GM12878 (cell line): ENCODE measurements around the gene SLC43A3. TPM values are rescaled to one million over a fixed set of nuclear protein-coding genes. Genes with fewer than 3 reads are reported as not detected.

Experiments used
- ATAC-seq: fragments of 200-7000 bp; cut with Tn5 transposase; 3 replicates; pipeline ENCODE4 v1.9.1; 2020; ENCODE audit warnings: mild to moderate bottlenecking, moderate library complexity
- BruUV-seq: library from RNA; stranded (reverse); fragments of 400-500 nt; replicated peaks from 2 replicates; lab custom pipeline; 2021; lab: Mats Ljungman, UMichigan
- CTCF ChIA-PET: fragments of 300-600 bp; sonication (Branson Sonifier 250); formaldehyde crosslinking; extraction: SDS; loops from one replicate; lab custom pipeline; 2021; ENCODE audit warnings: inconsistent platforms; lab: Yijun Ruan, JAX
- POLR2A ChIA-PET: fragments of 350-600 bp; formaldehyde crosslinking; extraction: SDS; loops from one replicate; lab custom pipeline; 2021; ENCODE audit warnings: inconsistent platforms; lab: Charles Lee
- RAD21 ChIA-PET: fragments of 300-600 bp; sonication (Branson Sonifier 250); formaldehyde crosslinking; loops from one replicate; lab custom pipeline; 2023; ENCODE audit warnings: antibody characterized with exemption; ENCODE audit not compliant: unreplicated experiment; lab: Charles Lee
- SMC1A ChIA-PET: fragments of 300-600 bp; sonication (Branson Sonifier 250); formaldehyde crosslinking; loops from one replicate; lab custom pipeline; 2023; ENCODE audit not compliant: unreplicated experiment, uncharacterized antibody; lab: Charles Lee
- DNase-seq: peaks from one replicate; pipeline ENCODE4 v3.0.0-alpha.2; 2011; ENCODE audit warnings: low read depth, low spot score
- FAIRE-seq: peaks from 3 replicates; lab custom pipeline; 2011; peaks lifted over from hg19 to GRCh38; lab: Jason Lieb, UNC
- H2AFZ ChIP-seq: 2 replicates; pipeline ENCODE4 v1.6.0; 2011; ENCODE audit warnings: low read depth, low read length, control low read depth; ENCODE audit not compliant: control insufficient read depth
- H3K27ac ChIP-seq: 2 replicates; pipeline ENCODE4 v1.5.1; 2011; ENCODE audit warnings: control low read depth; ENCODE audit not compliant: control insufficient read depth, insufficient read depth
- H3K27me3 ChIP-seq, 2 experiments: replicated peaks in 1 of 2; 2 replicates each; pipeline versions ENCODE4 v1.6.0 to v1.6.1; 2011; ENCODE audit warnings: low read length in 1 of 2; ENCODE audit not compliant: control insufficient read depth in 2 of 2, insufficient read depth in 2 of 2
- H3K36me3 ChIP-seq, 2 experiments: 2 replicates each; pipeline ENCODE4 v1.5.1; 2011; ENCODE audit warnings: low read length in 1 of 2; ENCODE audit not compliant: control insufficient read depth in 2 of 2, insufficient read depth in 2 of 2
- H3K4me1 ChIP-seq: 2 replicates; pipeline ENCODE4 v1.6.1; 2011; ENCODE audit warnings: mild to moderate bottlenecking, low read length, moderate library complexity, mixed read lengths; ENCODE audit not compliant: control insufficient read depth, insufficient read depth
- H3K4me2 ChIP-seq: 2 replicates; pipeline ENCODE4 v1.6.0; 2011; ENCODE audit warnings: control low read depth; ENCODE audit not compliant: control insufficient read depth, insufficient read depth
- H3K4me3 ChIP-seq: fragments of 200-600 bp; sonication (generic); 2 replicates; pipeline ENCODE4 v1.5.1; 2016
- H3K79me2 ChIP-seq: 2 replicates; pipeline ENCODE4 v1.6.0; 2011; ENCODE audit warnings: low read length; ENCODE audit not compliant: control insufficient read depth, insufficient read depth
- H3K9ac ChIP-seq: 2 replicates; pipeline ENCODE4 v1.8.0; 2011; ENCODE audit warnings: low read length, control low read depth, mixed read lengths; ENCODE audit not compliant: control insufficient read depth, insufficient read depth
- H3K9me3 ChIP-seq: replicated peaks from 3 replicates; pipeline ENCODE4 v1.5.1; 2011; ENCODE audit warnings: mild to moderate bottlenecking, low read length; ENCODE audit not compliant: control insufficient read depth, insufficient read depth
- H4K20me1 ChIP-seq: 2 replicates; pipeline ENCODE4 v1.6.0; 2011; ENCODE audit not compliant: control insufficient read depth, insufficient read depth
- CHD4 ChIP-seq: fragments of 200-600 bp; sonication (generic); IDR thresholded peaks from 2 replicates; pipeline ENCODE4 v1.6.1; 2016; ENCODE audit warnings: mild to moderate bottlenecking
- DPF2 ChIP-seq: fragments of 450-650 bp; IDR thresholded peaks from 2 replicates; pipeline ENCODE4 v1.6.1; 2017; ENCODE audit warnings: mild to moderate bottlenecking
- EGR1 ChIP-seq, 2 experiments: IDR thresholded peaks; 1 replicate in 1 of 2; 2 replicates in 1 of 2; pipeline ENCODE4 v1.6.1; 2011 to 2012; ENCODE audit warnings: low read depth in 2 of 2, low read length in 2 of 2, borderline replicate concordance in 1 of 2, mild to moderate bottlenecking in 1 of 2, moderate library complexity in 1 of 2
- JUND ChIP-seq: IDR thresholded peaks from 2 replicates; pipeline ENCODE4 v1.6.1; 2012; ENCODE audit warnings: low read depth, mild to moderate bottlenecking, low read length, improper control_type of control experiment, moderate library complexity
- MEF2B ChIP-seq: fragments of 450-650 bp; IDR thresholded peaks from 2 replicates; pipeline ENCODE4 v1.6.1; 2018; ENCODE audit warnings: mild to moderate bottlenecking, moderate library complexity; ENCODE audit not compliant: partially characterized antibody, poor library complexity, severe bottlenecking
- MTA3 ChIP-seq: IDR thresholded peaks from 2 replicates; pipeline ENCODE4 v1.6.1; 2012; ENCODE audit warnings: low read length, inconsistent platforms, borderline replicate concordance
- MXI1 ChIP-seq: fragments of 150-350 bp; IDR thresholded peaks from 2 replicates; pipeline ENCODE4 v1.6.1; 2011; ENCODE audit warnings: low read depth, mild to moderate bottlenecking, inconsistent platforms, low read length, improper control_type of control experiment
- MYB ChIP-seq: fragments of 150-350 bp; IDR thresholded peaks from 2 replicates; pipeline ENCODE4 v1.6.1; 2014; ENCODE audit warnings: mild to moderate bottlenecking, low read depth, low read length, borderline replicate concordance
- PKNOX1 ChIP-seq: fragments of 450-650 bp; IDR thresholded peaks from 2 replicates; pipeline ENCODE4 v1.6.1; 2016; ENCODE audit warnings: mild to moderate bottlenecking
- POLR2AphosphoS5 ChIP-seq: IDR thresholded peaks from 2 replicates; pipeline ENCODE4 v1.6.1; 2011; ENCODE audit warnings: mild to moderate bottlenecking, low read length, inconsistent platforms
- POU2F2 ChIP-seq: IDR thresholded peaks from 3 replicates; pipeline ENCODE4 v1.6.1; 2011; ENCODE audit warnings: low read depth, mild to moderate bottlenecking, low read length, borderline replicate concordance
- RELA ChIP-seq: fragments of 450-650 bp; IDR thresholded peaks from 2 replicates; pipeline ENCODE4 v1.8.0; 2014; ENCODE audit warnings: borderline replicate concordance; ENCODE audit not compliant: partially characterized antibody
- SMC3 ChIP-seq: IDR thresholded peaks from 2 replicates; pipeline ENCODE4 v1.6.1; 2011; ENCODE audit warnings: low read length, improper control_type of control experiment, borderline replicate concordance
- WGBS: methylation state at CpG from one replicate; pipeline ENCODE4 v1.1.6; 2016; ENCODE audit warnings: low lambda C conversion rate; ENCODE audit not compliant: insufficient replicate concordance, insufficient coverage; ENCODE audit errors: missing lambda C conversion rate; 5-methylcytosine and 5-hydroxymethylcytosine counted together
- in situ Hi-C: fragments of 300-500 bp; cut with MboI; formaldehyde crosslinking; loops from 9 replicates; pipeline ENCODE4 v1.14.3; 2018; ENCODE audit warnings: mixed read lengths
- intact Hi-C: fragments of 100-400 bp; cut with micrococcal nuclease; formaldehyde crosslinking; loops from one replicate; pipeline ENCODE4 v1.14.2; 2022; ENCODE audit not compliant: unreplicated experiment
- polyA plus RNA-seq, 11 experiments: library from polyadenylated mRNA; depleted of rRNA in 4 of 11; unstranded in 6 of 11; stranded (reverse) in 5 of 11; fragments of >200 nt; fragmentation: Nextera tagmentation in 4 of 11; fragmentation: Illumina TruSeq in 1 of 11; extraction: Ambion mirVana in 4 of 11; extraction: Trizol in 1 of 11; gene quantifications; 1 replicate in 1 of 11; 2 replicates in 10 of 11; pipeline versions ENCODE4 v1.2.1 to v1.2.3, GENCODE V29; 2011 to 2016; ENCODE audit warnings: inconsistent platforms in 2 of 11, missing spikeins in 2 of 11, low read depth in 1 of 11
- total RNA-seq, 4 experiments: library from RNA; depleted of rRNA in 3 of 4; stranded (reverse); fragments of >200 nt in 3 of 4; fragmentation: Illumina TruSeq in 1 of 4; extraction: Trizol in 1 of 4; gene quantifications; 2 replicates each; pipeline versions ENCODE4 v1.2.1 to v1.2.3, GENCODE V29; 2013 to 2021

SLC43A3 gene
- total and polyA plus RNA-seq, 10 of the 15 experiments (the other 5 are each of a cell fraction or from before 2014, with no cell fraction given) = 37.5 to 237 (median 132) TPM

- ChIA-PET RAD21 (interaction anchor here (1.7 kb wide), 1 partner anchor 15 kb away, joined by 3 read pairs; no protein-coding TSS in a partner anchor), CTCF (interaction anchor here (0.6 to 2.6 kb wide), 10 partner anchors 9 to 223 kb away, joined by 3 to 15 read pairs (median 4); no protein-coding TSS in a partner anchor), POLR2A (interaction anchor here (0.6 kb wide), 1 partner anchor 369 kb away, joined by 3 read pairs; no protein-coding TSS in a partner anchor), SMC1A (interaction anchor here (1.1 to 1.8 kb wide), 3 partner anchors 13 to 16 kb away, joined by 3 to 5 read pairs (median 4); no protein-coding TSS in a partner anchor)
- ATAC-seq (no peak), FAIRE-seq (no peak), DNase-seq (no peak)
- H4K20me1 ChIP-seq = peaks cover 3% of the 10 kb centered on the region; the same call in 1 of the 2 replicates
- TF ChIP-seq CHD4 (no peak), MXI1 (0 out of 2 replicates have a peak, but pooled peaks have one; percentile 28), PKNOX1 (peak; percentile 26; the same call in 1 of the 2 replicates)
- H3K36me3 ChIP-seq = peaks cover 22 to 46% of the 10 kb centered on the region in 2 experiments
- in situ Hi-C loops = no loop called here
- H3K4me3 ChIP-seq = no peak overlapping the region
- H3K27me3 ChIP-seq = no peaks in the 10 kb centered on the region
- no peaks in the 10 kb centered on the region; the same call in 2 of the 3 replicates for H3K9me3 ChIP-seq
- H3K4me1 ChIP-seq = peaks cover 39% of the 10 kb centered on the region
- BruUV-seq = no TSS peak
- intact Hi-C loops = no loop called here
- no peak overlapping the region for H3K27ac ChIP-seq
- no peak overlapping the region for H2AFZ ChIP-seq
- H3K4me2 ChIP-seq = no peak overlapping the region
- no peak overlapping the region for H3K9ac ChIP-seq
- H3K79me2 ChIP-seq = peaks cover 79% of the 10 kb centered on the region
Observed at GRCh38 chr11:57421805-57422204, 5.1 kb downstream of the SLC43A3 start.

GRCh38 chr11:57421066-57421465, 5.9 kb downstream of the SLC43A3 start:
- no peaks in the 10 kb centered on the region for H3K27me3 ChIP-seq
- FAIRE-seq (no peak), ATAC-seq (no peak), DNase-seq (no peak)
- peaks cover 29 to 52% of the 10 kb centered on the region in 2 experiments for H3K36me3 ChIP-seq
- RAD21 ChIA-PET = interaction anchor here (1.7 to 2.0 kb wide), 2 partner anchors 15 to 36 kb away, joined by 3 to 4 read pairs; no protein-coding TSS in a partner anchor
- peaks cover 45% of the 10 kb centered on the region for H3K4me1 ChIP-seq
- SMC1A ChIA-PET = interaction anchor here (1.8 kb wide), 1 partner anchor 16 kb away, joined by 5 read pairs; no protein-coding TSS in a partner anchor
- POLR2A ChIA-PET = no interaction called here
- no peak overlapping the region for H3K4me3 ChIP-seq
- WGBS = 100% methylated on average over 4 of the region's 4 CpGs
- H2AFZ ChIP-seq = no peak overlapping the region
- peaks cover 3% of the 10 kb centered on the region; the same call in 1 of the 2 replicates for H4K20me1 ChIP-seq
- BruUV-seq = no TSS peak
- H3K27ac ChIP-seq = no peak overlapping the region
- H3K79me2 ChIP-seq = peaks cover 74% of the 10 kb centered on the region
- in situ Hi-C loops (no loop called here), intact Hi-C loops (no loop called here)
- CTCF ChIA-PET = interaction anchor here (1.5 to 2.4 kb wide), 3 partner anchors 9 to 224 kb away, joined by 3 to 7 read pairs (median 6); no protein-coding TSS in a partner anchor
- H3K4me2 ChIP-seq = peak overlapping the region; percentile 44; the same call in 1 of the 2 replicates
- no peaks in the 10 kb centered on the region; the same call in 2 of the 3 replicates for H3K9me3 ChIP-seq
- no peak overlapping the region for H3K9ac ChIP-seq
- TF ChIP-seq MEF2B (no peak), MYB (no peak), SMC3 (no peak), MTA3 (no peak), EGR1 (IDR thresholded peaks at IDR 0.05; ENCODE audit: borderline replicate concordance in 1 of 2, low read depth in 2 of 2, low read length in 2 of 2) (no peak), POU2F2 (no peak), POLR2AphosphoS5 (no peak), JUND (no peak), RELA (no peak), DPF2 (no peak)
